CD4-positive, alpha-beta T cell treated with Interleukin-10 for 1 hour (primary cell): ENCODE results near the gene LHX3.
A peak's percentile ranks its signal among the peaks of the same experiment; 100 is the strongest.

Experiments used
- DNase-seq: peaks from one replicate; pipeline ENCODE4 v3.0.0-alpha.2; 2020

Gene LHX3

GRCh38 chr9:136225748-136226679 lies 21.1 kb upstream of the LHX3 start:
- DNase-seq = peak; percentile 74

GRCh38 chr9:136225366-136225747 lies 20.4 kb upstream of the LHX3 start:
- peak; percentile 40 for DNase-seq

GRCh38 chr9:136223871-136224640 lies 19.1 kb upstream of the LHX3 start:
- no peak for DNase-seq

DNA sequence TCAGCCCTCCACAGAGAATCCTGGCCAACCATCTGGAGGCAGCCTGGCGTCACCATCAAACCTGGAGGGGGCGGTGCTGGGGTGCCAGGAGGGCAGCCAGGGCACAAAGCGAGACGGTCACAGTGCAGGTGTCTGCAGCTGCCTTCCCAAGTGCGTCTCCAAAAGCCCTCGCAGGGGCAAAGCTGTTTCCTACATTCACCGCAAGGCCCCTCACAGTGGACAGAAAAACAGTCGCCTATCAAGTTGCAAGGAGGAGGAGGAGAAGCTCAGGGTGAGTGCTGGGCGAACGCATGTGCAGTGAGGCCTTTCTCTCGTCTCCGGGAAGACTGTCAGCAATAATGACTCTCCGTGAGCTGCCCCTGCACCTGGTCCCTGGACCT lies 18.0 kb upstream of the LHX3 start:
- no peak for DNase-seq

- DNase-seq = no peak
Observed at GRCh38 chr9:136222166-136222905, 17.4 kb upstream of the LHX3 start.

DNA sequence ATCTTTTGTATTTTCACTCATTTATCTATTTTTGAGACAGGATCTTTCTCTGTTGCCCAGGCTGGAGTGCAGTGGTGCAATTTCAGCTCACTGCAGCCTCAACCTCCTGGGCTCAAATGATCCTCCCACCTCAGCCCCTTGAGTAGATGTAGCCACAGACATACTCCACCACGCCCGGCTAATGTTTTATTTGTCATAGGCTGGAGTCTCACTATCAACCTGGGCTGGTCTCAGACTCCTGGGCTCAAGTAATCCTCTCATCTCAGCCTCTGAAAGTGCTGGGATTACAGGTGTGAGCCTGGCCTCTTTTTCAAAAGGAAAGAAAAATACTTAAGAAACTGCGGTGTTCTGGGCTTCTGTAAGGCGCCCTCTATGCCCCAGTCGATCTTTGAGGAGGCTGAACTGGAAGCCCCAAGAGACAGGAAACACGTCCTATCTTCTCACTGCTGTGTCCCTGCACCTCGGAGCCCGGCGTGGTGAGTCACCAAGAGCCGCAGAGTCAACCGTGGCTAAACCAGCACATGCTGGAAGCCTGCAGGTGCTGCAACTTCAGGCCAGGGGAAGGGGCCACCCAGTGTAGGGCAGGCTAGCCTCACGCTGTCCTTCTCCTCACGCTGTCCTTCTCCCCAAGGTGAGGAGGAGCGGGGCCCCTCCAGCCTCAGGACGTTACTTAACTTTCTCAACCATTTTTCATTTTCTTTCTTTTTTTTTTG lies 15.2 kb upstream of the LHX3 start:
- peak; percentile 41 for DNase-seq

GRCh38 chr9:136219276-136219675 lies 14.3 kb upstream of the LHX3 start:
- no peak for DNase-seq

DNA sequence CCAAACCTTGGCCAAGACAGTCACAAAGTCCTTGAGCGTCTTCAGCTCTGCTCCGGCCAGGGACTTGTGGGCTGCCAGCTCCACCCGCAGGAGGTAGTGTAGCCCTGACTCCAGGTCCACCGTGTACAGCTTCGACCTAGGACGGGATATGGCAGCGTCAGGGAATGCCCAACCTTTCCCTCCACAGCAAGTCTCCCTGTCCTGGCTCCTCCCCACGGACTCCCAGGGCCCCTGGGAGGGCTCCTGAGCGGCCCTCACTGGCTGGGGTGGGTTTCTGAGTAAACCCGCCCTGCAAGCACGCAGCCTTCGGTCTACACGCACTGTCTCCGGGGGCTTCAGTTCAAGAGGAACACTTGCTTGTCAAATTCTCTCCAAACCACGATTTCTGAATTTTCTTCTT lies 13.7 kb upstream of the LHX3 start:
- DNase-seq = no peak

DNA sequence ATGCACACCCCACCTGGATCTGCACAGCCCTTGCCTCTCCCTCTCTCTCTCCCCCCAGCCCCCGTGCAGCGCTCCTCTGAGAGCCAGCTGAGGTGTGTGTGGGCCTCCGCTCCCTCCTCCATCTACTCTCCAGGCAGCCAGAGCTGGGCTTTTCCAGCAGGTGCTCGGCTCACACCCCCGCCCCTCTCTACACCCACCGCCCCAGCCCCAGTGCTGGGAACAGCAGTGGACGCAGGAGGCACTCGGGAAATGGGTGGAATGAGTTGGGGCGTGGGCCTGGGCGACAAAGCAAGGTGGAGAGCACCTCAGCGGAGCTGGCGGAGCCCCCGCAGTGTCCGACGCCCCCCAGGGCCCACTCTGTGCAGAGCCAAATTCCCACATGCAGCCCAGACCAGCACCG lies 13.3 kb upstream of the LHX3 start:
- no peak for DNase-seq

DNA sequence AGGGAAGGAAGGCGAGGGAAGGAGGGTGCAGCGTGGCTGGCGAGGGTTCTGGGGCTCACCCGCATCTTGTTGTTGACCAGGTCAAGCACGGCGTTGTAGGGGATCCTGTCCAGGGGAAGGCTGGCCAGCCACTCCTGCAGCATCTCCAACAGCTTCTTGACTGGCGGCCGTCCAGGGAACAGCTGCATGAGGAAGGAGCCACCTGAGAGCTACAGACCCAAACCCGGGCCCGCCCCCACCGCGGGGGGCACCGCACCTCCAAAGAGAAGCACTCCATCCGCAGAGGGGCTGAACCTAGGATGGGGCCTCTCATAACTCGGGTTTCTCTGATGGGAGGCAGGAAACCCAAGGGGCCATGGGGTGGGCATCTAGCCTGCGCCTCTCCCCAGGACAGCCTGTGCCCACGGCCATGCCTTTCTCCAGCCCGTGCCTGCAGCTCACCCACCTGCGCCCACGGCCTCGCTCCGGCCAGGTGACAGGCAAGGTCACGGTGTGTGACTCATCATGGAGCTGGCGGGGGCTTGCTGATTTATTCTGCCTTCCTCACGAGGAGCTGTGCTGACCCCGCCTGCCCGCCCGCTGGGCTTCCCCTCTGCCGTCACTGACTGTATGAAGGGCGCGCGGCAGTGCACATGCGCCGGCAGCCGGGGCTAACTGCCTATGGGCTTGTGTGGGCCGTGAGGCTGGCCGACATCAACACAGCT lies 11.8 kb upstream of the LHX3 start:
- DNase-seq = no peak

DNA sequence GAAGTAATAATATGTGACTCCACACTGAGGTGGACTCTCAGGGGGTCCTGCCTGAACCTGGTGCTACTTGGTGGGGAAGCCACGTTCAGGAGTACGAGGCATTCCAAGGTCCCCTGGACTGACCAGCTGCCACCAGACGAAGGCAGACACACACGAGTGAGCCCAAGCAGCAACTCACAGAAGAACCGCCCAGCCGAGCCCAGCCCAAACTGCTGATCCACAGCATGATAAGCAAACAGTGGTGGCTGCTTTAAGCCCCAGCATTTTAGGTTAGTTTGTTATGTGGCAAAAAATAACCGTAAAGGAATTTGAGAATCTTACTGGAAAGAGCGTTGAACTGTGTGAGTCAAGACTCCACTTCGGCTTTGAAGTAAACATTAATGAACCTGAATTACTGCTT lies 8.8 kb upstream of the LHX3 start:
- DNase-seq = no peak

DNA sequence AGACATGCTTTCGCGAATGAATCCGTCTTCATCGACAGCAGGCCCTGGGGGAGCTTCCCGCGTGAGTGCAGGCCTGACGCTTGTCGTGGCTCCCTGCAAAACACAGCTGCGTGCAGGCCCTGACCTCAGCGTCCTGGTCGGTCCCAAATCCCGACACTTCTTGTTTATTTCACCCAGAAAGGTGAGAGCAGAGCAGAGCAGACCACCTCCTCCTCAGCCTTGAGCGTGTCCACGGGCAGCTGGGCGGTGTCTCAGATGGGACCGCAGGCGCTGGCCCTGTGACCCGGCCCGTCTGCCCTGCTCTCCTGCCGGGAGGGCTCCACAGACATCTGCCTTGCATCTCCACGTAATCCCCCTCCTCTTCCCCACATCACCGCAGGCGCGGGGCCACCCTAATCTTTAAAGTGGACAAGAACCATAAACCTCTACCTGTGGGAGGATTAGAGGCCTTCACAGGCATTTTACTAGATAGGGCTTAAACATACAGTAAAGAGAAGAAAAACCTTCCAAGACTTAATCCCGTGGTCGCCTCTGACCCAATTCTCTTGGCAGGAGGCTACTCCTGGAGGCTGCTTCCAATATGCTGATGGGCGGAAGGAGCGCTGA lies 7.5 kb upstream of the LHX3 start:
- DNase-seq = no peak

DNA sequence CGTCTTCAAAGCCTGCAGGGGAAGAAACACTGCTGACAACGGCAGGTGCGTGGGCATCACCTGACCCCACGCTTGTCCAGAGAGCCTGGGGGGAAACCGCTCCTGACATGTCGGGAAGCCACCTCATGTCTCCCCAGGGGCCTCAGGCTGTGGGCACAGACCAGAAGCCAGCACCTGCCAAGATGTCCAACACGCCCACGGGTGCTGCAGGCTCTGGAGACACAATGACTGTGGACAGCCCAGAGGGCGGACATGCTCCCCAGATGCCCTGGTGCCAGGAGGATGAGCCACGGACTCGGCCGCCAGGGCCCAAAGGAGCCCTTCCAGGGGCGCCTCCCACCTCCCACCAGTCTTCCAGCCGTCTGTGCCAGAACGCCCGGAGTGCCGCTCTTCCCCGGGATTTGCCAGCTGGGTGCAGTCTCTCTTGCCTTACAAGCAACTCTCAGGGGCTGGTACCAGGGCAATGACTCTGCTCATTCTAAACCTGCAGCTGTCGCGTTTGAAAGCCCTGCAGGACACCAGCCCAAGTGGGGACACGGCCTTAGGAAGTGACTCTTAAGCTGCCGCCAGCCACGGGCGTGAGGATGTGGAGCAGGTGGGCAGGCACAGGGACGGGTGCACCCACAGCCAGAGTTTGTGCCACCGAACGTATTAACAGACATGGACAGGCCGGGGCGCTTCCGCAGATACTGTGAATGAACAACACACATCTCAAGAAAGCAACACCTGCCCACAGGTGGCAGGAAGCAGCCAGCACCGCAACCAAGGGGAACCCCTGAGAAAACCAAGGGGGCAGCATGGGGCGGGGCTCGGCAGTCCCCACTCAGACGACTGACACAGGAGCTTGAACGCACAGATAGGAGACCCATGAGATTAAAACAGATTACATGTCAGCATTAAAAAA lies 6.8 kb upstream of the LHX3 start:
- no peak for DNase-seq

- DNase-seq = no peak
Observed at GRCh38 chr9:136211006-136211405, 6.1 kb upstream of the LHX3 start.

DNA sequence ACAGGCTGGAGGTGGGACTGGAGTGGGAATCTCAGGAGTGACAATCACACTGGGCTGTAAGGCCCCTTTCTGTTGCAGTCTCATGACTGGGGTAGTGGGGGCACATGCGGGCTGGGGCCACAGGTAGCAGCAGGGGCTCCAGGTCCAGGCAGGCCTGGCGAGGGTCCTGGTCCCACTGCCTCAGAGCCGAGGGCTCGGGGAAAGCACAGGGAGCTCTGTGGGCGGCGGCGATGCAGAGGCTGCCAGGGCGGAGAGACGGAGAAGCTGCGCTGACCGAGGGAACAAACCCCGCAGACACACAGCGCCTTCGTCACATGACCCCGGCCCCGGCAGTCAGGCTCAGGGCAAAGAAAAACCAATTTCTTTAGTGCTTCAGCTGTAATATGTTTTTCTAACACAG lies 5.3 kb upstream of the LHX3 start:
- DNase-seq = no peak

DNA sequence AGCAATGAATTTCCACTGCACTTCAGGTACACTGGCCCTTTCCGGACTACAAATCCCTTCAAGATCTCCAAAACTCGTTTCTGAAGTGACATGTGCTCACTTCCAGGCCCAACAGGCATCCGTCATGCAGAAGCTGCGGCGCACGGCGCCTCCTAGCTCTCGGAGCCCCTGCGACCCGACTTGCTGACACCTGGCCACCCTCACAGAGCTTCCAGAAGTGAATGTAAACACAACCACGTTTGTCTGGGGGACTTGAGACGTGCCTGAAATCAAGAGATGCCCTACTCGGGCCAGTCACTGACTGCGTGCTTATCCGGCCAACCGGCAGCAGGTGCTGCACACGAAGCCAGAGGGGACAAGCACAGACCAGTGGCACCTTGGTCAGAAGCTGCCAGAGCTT lies 4.9 kb upstream of the LHX3 start:
- no peak for DNase-seq

DNA sequence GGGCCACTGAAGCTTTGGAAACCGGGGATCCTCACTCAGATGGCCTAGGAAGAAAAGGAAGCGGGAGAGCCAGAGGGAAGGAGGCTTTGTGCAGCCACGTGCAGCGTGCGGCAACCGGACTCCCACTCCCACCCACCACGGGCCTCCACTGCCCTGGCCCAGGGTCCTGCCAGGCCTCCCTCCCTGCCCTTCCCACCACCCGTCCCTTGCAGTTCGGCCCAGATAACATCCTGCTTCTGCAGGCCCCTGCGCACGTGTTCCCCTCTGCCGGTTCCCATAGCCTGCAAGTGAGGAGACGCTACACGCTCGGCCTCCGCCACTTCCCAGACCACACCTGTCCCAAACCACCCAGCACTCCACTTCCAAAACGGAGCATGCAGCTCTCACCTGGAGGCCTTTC lies 4.3 kb upstream of the LHX3 start:
- DNase-seq = no peak

DNA sequence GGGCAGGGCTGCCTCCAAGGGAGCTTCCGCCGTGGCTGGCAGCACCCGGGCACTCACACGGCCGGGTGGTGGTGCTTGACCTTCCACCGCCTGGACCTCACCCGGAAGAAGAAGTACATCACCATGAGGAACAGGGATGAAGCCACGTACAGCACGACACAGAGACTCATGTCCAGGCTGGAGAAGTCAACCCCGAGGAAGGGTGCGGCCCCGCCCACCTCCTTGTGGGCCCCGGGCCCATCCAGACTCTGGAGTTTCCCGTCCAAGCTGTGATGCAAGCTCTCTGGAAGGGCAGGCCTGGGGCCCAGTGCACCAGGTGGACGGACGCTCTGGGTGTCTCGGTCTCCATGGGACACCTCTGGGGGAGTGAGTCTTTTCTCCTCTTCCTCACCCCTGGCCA lies 3.7 kb upstream of the LHX3 start:
- no peak for DNase-seq

DNA sequence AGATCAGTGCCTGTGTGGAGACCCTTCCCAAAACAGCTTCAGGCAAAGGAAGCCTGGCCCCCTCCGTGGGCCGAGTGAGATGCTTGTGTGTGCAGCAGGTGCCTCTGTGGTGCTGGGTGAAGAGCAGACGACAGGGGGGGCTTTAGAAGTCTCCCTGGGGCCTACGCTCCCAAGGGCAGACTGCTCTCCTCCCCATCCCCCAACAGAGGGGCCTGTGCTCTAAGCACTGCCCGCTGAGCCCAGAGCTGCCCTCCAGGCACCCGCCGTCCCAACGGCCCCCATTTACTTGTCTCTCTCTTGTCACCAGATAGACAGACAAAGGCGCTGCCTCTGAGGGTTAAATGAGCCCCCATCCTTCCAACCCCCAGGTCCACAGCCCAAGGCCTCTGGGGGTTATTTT lies 2.7 kb upstream of the LHX3 start:
- no peak for DNase-seq

DNA sequence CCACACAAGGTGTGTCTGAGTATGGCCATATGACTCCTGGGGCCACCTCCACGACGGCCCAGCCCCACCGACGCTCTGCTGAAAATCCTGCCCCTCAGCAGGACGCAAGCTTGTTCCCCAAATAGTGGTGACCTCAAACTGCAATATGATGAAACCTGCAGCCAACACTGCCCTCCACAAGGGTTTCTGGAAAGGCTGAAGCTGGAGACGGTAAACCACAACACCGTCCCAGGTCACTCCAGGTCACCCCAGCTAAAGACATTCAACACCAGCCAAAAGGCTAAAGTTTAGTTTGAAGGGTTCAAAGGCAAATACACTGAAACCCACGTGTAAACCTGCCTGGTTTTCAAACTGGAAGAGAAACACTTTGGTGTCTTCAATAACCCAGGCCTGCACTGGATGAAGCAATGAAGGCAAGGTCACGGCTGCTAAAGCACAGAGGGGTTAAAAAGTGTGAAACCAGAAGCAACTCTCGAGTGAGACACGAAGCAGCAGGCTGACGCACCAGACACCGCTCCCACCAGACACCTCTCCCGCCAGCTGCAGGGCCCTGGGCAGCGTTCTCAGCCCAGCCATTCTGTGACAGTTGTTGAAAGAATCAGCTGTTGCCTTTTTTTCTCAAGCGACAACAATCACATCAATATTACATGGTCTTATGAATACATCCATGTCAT lies 1.8 kb upstream of the LHX3 start:
- no peak for DNase-seq
